Stimulated activated CD4-positive, alpha-beta T cell treated with anti-CD3 and anti-CD28 coated beads, Interleukin-4, amount 100 ng/mL, for 48 hours (primary cell): ENCODE results near the gene GPR101.

ENCODE experiments used
- DNase-seq, 2 donors: peaks; one replicate each; pipeline ENCODE4 v3.0.0-alpha.2; 2020; ENCODE audit warnings: low read depth in 2 of 2

The GPR101 gene, protein sequence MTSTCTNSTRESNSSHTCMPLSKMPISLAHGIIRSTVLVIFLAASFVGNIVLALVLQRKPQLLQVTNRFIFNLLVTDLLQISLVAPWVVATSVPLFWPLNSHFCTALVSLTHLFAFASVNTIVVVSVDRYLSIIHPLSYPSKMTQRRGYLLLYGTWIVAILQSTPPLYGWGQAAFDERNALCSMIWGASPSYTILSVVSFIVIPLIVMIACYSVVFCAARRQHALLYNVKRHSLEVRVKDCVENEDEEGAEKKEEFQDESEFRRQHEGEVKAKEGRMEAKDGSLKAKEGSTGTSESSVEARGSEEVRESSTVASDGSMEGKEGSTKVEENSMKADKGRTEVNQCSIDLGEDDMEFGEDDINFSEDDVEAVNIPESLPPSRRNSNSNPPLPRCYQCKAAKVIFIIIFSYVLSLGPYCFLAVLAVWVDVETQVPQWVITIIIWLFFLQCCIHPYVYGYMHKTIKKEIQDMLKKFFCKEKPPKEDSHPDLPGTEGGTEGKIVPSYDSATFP

DNA sequence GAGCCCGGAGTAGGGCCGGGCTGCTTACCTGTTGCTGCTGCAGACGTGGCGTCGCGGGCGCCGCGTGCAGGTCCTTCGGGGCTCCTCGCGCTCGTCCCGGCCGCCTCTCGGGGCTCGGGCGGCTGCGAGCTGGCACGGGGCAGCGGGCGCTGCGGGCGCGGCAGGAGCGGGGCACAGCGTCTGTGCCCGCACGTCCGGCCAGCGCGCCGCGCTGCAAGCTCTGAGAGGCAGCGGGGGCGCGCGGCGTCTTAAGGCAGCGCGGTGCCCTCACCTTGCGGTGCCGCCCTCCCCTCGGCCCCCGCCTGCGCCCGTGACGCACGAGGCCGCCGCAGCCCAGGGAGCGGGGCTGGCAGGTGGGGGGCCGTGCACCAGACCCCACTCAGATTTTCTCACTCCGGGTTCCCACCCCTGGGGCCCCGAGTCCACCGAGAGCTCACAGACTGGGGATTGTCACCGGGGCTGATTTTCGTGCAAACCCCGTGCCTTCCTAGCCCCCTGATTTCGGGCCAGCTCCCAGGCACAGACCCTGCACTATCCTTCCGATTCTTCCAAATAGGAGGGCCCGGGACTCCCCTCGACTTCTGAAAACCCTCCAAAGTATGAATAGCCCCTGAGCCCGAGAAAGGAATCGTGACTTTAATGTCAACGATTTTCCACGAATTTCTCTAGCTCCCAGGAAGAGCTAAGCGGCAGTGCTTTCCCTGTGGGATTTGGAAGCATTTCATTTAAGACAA, at the start of gene GPR101:
Gene GPR101 (minus strand): TSS at position 222 of the 734 bp plus-strand sequence. CDS start 2,321 bp downstream, outside the sequence.
- no peak for DNase-seq

DNA sequence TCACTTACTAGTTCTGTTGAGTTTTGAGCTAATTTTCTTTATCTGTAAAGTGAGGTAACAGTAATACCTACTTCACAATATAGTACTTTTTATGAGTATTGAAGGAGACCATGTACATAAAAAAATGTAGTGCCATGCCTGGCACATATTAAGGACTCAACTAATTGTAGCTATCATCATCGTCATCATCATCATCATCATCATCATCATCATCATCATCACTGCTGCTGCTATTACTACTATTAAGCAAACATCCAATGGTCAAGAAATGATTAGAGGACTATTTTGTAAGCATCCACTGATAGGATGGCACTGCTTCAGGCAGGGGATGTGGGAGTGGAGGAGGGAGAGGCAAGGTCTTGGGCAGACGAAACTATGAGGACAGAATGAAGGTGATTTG, 47.4 kb upstream of the GPR101 start:
- DNase-seq, result no peak

DNA sequence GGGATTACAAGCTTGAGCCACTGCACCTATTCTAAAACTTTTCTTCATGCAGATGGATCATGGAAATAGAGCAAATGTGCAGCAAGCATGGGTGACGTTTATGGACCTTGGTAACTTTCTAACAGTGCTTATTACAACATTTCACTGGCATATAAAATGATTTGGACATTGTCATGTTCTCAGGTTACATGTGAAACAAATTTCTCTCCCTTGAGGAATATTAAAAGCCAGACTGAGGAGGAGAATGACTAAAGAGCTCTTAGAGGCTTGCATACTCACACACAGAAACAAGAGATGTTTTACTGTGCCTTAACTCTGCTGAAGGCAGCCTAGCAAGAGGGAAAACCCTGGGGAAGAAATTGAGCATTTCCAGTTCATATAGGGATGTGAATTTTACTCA, 38.6 kb upstream of the GPR101 start:
- no peak for DNase-seq

DNA sequence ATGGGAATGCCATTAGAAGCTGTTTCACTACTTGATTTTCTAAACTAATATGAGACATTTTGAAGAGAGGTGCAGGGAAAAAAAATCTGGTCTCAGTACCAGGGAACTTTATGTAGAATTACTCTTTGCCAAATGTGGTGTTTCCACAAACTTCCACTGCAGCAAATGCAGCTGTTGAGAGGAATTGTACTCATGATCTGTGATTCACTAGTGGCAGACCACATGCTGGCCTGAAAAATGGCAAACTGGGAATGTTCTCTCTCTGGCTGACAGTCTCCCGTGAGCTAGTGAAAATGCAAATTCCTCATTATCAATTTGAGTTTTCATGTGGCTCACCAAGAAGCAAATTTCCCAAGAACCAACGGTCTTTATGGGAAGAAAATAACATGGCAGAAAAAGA, 37.8 kb upstream of the GPR101 start:
- no peak for DNase-seq

DNA sequence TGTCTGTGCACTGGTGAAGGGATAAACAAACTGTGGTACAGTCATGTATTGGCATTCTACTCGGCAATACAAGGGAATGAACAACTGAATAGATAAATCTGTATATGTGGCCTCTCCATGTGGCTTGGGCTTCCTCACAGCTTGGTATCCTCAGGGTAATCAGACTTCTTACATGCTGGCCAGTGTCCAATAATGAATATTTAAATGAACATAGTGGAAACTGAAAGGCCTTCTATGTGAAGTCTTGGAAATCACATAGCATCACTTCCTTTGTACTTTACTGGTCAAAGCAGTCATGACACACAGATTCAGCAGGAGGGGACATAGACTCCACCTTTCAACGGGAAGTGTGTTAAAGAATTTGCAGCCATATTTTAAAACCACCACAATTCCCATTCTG, 33.4 kb upstream of the GPR101 start:
- DNase-seq, result no peak

DNA sequence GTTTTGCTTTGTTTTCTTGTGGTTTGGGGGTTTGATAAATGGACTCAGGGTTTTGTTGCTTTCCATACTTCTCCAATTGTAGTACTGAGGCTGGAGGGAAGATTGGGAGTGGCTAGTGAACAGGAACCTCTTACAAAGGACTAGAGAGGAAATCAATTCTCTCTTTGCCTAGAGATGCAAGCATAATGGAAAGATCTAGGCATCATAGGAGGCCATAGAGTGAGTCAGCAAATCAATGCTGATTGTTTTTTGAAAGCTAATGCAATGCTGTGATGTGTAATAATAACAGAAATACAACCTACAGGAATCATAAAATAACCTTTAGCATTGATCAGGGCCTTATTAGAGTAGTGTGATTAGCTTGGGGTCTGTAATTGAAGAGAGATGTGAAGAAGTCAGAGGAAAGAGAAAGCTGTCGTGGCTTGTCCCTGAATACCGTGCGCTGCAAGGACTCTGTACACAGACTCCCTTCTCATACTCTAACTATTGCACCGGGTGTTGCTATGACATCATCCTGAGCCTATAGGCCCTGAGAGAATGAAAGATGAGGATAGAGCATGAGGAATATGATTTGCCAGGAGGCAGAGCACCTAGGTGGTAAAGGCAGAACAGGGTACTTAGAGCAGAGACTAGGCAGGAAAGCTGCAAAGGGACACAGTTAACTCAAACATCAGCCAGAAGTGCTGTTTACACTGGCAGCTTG, 29.3 kb upstream of the GPR101 start:
- DNase-seq, result no peak

DNA sequence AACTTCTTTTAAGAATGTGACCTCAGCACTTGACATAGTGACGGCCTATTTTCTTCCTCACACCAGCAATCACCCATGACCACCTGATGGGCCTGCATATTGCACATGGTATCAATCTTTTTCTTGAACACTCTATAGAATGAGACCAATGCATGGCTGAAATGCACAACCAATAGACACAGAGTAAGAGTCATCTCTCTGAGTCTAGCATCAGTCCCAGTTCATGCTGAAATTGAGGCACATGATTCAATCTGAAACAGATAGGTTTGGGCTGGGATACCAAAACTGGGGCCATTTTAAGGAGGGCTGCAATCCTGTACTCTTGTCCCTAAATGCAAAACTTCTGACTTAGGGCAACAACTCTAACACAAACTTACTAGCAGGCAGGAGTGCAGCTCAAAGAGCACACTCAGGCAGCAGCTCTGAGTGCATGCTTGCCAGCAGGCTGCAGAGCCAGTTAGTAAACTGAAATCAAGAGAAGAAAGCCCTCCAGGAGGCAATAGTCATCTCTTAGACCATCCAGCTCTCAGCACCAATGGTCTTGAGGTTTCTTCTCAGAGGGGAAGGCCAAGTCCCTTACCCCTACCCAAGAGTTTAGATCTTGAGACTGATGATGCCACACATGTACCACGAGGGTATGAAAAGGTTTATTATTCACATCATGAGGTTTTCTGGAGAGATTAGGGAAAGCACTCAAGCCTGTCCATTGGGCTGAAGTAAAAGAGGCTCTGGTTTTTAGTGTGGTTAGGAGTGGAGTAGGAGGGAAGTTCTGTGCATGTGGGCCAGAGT, 24.7 kb upstream of the GPR101 start:
- no peak for DNase-seq

DNA sequence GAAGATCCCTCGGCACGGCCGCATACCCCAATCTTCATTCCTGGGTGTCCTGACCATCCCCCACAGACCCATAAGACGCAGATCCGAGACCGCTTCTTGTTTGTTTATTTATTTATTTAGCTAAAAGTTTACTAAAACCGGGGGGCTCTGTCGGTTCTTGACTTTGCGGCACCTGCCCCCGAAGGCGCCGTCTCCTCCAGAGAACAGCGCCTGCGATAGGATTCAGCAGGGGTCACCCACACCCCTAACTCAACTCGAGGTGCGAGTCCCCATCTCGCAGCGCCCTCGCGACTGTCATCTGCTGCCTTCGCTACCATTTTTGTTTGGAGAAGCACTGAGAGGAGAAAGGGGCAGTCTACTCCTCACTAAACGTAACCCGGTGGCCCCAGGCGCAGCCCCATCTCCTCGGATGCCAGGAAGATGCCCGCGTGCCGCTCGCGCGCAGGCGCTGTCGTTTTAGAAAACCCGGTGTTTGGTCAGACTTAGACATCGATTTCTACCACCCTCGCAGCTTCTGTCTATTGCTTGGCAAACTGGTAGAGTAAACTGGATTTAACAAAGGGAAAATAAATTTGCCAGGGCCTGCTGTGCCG, 18.9 kb upstream of the GPR101 start:
- peak in 1 of 2 donors; percentile 14 for DNase-seq

DNA sequence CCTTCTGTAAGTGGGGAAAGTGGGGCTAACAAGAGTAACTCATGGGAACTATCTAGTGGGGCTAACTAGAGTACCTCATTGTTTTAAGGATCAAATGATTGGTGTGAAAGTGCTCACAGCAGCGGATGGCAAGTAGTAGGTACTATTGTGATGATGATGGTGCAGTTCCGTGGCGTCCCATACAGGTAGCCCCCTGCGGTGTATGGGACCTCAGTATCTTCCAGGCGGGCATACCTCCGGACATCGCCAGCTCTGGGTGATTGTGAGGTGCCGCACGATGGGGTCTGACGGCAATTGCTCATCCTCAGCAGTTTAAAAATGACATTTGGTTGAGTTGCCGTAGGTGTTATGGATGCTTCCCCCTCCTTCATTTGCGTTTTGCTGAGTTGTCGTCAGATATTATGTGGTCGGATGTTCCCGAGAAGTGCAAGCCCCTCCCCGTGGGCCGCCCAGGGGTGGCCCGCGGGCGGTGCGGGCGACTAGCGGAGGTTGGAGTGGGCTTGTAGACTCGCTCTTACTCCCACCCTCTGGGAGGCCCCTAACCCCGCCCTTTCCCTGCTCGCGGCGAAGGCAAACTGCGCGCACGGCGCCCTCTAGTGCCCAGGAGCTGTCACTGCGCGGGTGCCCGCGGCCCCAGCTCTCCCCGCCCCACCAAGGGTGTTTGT, 18.3 kb upstream of the GPR101 start:
- peak; percentile 64 to 69 for DNase-seq

DNA sequence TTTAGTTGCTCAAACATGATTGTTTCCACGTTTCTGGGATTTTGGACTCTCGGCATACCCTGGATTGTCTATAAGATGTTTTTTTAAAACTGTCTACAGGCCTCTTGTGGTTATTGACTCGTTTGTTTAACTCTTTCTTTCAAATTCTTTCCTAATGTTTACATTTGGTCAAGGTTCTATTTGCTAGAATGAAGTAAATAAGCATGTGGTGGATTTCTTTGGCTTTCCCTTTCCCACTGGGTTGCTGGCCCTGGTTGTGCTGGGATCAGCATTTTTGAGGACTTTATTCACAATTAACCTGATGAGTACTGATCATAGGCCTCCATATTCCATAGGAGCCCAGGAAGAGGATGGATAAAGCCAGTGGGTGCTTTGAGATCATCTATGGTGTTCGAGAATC, 11.1 kb upstream of the GPR101 start:
- DNase-seq, result no peak

DNA sequence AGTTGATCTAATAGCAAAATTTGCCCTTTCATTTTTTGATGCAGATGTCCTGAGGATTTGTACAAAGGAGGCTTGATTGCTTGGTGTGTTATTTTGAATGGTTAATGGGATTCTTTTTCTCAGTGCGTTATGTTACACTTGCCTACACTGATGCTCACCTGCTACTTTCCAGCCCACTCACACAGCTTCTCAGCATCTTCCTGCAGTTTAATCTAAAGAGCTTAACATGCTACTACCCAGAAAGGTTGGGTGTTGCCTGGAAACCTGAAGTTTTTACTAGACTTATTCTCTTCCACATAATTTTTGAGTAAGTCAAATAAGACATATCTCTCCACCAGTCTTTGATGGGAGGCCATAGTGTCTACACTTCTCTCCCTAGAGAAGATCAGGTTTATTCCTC, 9.9 kb upstream of the GPR101 start:
- DNase-seq, result no peak

DNA sequence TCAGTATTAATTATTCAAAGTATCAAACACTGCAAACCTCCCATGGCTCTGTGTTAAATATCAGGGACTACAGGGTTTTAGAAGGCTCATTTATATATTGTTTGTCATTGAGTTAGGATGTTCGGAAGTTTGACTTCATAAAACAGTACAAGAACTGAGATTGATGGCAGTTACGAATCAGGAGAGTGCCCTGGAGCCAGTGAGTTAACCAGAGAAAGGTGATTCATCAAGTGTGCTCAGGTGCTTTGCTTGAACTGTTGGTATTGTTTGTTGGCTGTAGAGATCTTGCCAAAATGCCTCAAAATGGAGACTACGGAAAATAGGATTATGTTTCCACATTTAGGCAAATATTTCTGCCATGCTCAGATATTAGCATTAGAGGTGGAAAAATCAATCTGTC, 7.5 kb upstream of the GPR101 start:
- no peak for DNase-seq

DNA sequence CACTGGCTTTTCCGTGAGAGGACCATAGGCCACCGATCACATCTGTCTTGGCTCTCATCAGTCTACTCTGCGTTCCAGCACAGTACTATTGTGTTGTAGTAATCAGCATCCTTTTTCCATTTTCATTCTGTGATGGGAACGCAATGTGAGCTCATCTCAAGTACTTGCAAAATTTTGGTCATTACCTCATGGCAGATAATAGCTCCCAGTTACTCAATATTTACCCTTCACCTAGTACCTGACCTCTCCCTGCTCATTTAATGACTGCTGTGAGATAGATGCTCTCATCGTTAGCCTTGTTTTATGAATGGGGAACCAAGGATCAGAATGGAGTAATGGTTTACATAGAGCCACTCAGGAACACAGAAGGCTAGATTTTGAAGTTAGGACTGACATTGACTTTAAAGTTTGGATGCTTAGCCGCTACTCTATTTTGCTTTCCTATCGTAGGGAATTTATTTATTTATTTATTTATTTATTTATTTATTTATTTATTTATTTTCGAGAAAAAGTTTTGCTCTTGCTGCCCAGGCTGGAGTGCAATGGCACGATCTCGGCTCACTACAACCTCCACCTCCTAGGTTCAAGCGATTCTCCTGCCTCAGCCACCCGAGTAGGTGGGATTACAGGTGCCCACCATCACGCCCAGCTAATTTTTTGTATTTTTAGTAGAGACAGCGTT, 6.5 kb upstream of the GPR101 start:
- no peak for DNase-seq

DNA sequence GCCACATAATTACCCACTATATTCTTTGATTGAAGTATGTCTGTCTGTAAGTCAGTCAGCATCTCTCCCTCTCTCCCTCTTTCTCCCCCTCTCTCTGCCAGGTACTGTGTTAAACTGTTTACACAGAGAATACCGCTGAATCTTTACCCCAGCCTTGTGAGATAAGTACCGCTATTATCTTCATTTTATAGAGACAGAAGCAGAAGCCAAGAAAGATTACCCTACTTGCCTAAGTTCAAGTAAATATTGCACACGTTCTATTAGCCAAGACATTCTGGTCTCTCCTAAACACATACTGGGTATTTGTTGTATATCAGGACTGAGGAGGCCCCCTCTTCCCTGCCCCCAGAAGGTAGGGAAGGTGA, 695 bp upstream of the GPR101 start:
- DNase-seq, result no peak

DNA sequence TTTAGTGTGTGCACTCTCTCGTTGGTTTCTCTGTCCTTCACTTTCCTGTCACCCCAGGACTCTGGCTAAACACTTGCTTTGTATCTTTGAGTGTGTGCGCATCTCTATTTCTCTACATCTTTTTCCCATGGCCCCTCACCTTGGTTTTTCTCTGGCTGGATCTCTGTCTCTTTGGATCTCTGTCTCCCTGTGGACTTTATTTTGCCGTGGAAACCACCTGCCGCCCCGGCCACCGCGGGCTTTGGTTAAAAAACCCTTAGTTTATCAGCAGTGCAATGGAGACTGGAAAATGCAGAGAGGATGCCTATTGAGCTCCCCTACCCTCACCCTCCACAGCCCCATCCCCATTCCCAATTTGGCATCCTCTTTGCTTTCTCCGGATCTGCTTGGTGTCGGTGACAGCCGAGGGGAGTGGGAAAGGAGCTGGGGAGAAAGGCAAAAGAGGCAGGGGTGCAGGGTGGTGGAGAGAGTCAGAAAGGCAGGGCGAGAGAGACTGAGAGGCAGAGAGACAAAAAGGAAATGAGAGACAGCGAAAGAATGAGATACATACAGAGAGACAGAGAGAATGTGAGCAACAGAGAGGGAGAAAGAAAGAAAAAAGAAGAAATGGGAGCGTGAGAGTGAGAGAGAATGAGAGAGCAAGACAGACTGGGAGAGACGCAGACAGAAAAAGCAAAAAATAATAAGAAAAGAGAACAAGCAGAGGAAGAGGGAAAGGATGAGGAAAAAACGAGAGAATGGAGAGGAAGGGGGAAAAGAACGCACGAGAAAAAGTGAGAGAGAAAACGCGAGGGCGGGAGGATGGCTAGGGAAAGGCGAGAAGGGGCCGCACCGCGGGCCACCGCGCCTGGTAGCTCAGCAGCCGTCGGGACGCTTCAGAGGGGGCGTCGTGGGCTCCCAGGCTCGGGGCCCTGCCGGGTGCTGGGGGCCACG, 688 bp downstream of the GPR101 start:
- no peak for DNase-seq

DNA sequence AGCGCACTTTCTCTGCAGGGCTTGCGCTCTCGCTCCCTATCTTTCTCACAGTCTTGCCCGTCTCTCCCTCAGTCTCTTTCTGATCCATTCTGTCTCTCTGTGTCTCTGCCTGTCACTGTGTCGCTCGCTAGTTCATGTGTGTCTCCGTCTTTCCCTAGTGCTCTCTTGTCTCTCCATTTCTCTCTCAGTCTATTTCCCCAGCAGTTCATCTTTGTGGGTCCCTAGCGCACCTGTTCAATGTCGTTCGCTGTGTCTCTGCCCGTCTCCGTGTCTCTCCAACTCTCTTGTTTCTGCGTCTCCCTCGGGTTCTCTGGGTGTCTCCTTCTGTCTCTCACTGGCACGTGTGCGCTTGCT, 1.5 kb downstream of the GPR101 start:
- no peak for DNase-seq

DNA sequence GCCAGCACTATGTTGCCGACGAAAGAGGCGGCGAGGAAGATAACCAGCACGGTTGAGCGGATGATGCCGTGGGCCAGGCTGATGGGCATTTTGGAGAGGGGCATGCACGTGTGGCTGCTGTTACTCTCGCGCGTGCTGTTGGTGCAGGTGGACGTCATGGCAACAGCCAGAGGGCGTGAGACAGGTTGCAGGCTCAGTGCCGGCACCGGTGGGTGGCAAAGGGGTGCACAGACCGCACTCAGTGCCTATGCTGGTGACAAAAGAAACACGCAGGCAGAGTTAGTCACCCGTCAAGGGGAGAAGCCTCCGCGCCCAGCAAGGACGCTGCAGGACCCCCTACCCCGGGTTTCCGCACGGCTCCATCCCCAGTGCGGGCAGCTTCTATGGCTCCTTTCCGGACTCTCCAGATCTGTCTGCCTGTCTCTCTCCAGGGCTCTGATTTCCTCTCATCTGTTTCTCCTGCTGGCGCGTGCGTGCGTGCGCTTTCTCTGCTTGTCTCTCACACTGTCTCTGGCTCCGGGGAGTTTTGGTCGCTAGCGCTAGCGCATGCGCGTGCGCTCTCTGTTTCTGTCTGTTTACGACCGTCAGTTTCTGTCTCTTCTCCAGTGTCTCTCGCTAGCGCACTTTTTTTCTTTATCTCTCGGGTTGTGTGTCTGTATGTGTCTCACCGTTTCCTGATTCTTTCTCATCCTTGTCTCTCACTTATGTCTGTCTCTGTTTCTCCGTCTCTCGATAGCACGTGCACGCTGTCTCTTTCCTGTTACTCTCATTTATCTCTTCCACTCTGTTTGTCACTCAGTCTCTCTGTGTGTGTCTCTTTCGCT, 2.1 kb downstream of the GPR101 start:
- peak in 1 of 2 donors; percentile 16 for DNase-seq

DNA sequence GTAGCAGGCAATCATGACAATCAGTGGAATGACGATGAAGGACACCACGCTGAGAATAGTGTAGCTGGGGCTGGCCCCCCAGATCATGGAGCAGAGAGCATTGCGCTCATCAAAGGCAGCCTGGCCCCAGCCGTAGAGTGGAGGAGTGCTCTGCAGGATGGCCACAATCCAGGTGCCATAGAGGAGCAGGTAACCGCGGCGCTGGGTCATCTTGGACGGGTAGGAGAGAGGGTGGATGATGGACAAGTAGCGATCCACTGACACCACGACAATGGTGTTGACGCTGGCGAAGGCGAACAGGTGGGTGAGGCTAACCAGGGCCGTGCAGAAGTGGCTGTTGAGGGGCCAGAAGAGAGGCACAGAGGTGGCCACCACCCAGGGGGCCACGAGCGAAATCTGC, 2.8 kb downstream of the GPR101 start:
- DNase-seq, result no peak
